NK-92 treated with Interleukin-12 subunit alpha and Interleukin-12 subunit beta, amount 100 ng/mL, for 24 hours (cell line): ENCODE measurements around the gene RPAP2.
"Not testable (repeated sequence)": the region's sequence is repeated elsewhere in the genome, so short reads cannot be mapped to it uniquely, and the experiment has no call there.

Source experiments
- DNase-seq: peaks from one replicate; lab custom pipeline; 2025; lab: John Stamatoyannopoulos, UW

RPAP2 gene

GRCh38 chr1:92323473-92324453 lies 24.9 kb downstream of the RPAP2 start:
- no peak for DNase-seq

GRCh38 chr1:92324784-92325183 lies 25.9 kb downstream of the RPAP2 start:
- no peak for DNase-seq

- DNase-seq = no peak
Observed at GRCh38 chr1:92326681-92327080, 27.8 kb downstream of the RPAP2 start.

- DNase-seq = no peak
Observed at GRCh38 chr1:92327794-92328193, 28.9 kb downstream of the RPAP2 start.

- no peak for DNase-seq
Observed at GRCh38 chr1:92329347-92330129, 30.7 kb downstream of the RPAP2 start.

DNA sequence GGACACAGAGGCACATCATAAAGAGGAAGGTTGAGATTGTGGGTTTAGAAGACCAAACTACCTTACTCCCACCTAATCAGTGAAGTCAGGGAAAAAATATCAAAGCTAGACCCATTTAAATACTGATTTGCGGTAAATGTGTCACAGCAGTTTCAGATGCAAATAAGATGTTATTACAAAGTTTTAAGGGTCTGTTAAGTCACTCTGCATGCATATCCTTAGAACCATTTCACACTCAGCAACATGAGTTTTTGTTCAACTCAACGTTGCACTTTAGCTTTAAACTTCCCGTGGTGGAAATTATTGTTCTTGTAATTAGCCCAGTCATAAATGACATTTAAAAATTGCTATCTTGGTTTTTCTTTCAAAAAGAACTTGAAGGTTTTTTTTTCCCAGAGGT lies 34.8 kb downstream of the RPAP2 start:
- no peak for DNase-seq

DNA sequence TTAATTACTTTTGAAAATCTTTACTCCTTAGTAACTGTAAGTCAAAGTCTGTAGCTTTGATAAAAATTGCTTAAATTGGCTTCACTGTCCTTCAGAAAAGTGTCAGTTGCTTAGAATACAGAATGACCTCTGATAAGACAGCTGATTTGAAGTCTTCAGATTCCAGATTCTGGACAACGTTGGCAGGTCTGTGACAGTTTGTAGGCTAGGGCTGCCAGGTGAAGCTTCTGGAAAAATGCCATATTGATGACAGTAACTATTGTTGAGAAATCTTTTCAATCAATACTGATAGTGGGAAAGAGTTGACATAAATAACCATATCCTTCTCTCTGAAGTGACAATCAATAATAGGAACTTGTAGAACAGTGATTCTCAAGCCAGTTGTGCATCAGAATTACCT lies 41.3 kb downstream of the RPAP2 start:
- DNase-seq = no peak

DNA sequence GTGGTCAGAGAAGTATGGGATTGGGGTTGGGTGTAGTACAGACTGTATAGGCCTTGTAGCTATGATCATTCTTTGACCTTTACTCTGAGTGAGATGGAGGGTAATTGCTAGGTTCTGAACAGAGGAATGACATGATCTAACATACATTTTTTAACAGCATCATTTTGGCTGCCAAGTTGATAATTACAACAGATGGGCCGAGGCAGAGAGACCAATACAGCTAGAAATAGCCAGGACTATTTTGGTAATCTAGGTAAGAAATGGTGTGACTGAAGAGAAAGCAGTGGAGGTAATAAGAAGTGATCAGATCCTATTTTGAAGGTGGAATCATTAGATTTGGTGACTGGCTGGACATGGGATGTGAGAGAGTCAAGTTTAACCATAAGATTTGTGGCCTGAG lies 43.5 kb downstream of the RPAP2 start:
- DNase-seq = no peak

GRCh38 chr1:92343061-92343460 lies 44.2 kb downstream of the RPAP2 start:
- DNase-seq = no peak

GRCh38 chr1:92346866-92347640 lies 48.2 kb downstream of the RPAP2 start:
- DNase-seq = no peak

- no peak for DNase-seq
Observed at GRCh38 chr1:92352856-92353255, 54.0 kb downstream of the RPAP2 start.

DNA sequence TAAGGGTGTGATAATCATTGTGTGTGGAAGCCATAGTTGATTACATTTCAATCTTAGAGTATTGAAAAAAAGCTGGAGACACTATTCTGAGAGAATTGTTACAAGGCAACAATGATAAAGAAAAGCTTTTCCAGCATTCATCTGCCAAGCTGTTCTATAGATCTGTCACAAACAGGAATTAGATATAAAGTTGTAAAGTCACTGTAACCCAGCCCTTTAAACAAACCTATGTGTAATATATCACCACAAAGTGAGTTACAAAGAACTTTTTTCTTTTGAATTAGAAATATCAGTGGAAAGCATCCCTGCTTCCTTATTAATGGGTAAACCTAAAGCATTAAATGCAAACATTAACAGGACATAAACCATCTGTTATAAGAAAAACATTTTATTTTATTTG lies 55.4 kb downstream of the RPAP2 start:
- DNase-seq = no peak

GRCh38 chr1:92356956-92357355 lies 58.1 kb downstream of the RPAP2 start:
- no peak for DNase-seq

DNA sequence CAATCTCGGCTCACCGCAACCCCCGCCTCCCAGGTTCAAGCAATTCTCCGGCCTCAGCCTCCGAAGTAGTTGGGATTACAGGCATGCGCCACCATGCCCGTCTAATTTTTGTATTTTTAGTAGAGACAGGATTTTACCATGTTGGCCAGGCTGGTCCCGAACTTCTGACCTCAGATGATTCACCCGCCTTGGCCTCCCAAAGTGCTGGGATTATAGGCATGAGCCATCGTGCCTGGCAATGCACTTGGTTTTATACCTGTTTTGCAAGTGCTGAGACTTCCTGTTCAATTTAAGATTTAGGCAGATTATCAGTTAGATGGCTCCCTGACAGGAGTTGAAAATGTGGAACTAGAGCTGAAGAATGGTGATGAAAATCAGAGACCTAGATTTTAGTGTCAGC lies 60.5 kb downstream of the RPAP2 start:
- not testable (repeated sequence) for DNase-seq

DNA sequence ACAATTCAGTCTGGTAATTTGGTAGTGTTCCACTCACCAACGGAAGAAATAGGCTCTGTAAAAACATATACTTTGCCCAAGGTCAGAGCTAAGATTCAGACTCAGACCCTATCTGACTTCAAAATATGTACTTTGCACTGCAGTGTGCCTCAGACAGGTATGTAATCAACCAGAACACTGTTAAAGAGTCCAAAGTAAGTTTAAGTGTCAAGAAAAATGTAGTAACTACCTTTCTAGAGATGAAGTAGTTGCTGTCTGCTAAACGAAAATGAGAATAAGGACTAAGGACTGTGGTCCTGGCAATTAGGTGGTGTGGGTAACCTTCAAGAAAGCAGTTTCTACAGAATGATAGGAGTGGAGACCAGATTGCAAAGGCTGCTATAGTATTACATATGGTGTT lies 61.1 kb downstream of the RPAP2 start:
- DNase-seq = no peak

GRCh38 chr1:92362970-92363369 lies 64.1 kb downstream of the RPAP2 start:
- no peak for DNase-seq

DNA sequence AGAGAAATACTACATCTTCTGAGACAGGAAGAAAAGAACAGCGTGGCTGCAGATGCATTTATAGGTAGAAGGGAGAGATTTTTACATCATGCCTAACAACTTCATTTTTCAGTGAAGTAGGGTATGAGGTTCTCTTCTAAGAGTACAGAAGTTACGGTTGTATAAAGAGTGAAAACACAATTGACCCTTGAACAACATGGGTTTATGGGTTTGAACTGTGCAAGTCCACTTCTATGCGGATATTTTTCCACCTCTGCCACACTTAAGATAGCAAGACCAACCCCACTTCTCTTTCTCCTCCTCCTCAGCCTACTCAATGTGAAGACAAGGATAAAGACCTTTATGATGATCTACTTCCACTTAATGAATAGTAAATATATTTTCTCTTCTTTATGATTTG lies 64.5 kb downstream of the RPAP2 start:
- no peak for DNase-seq

- no peak for DNase-seq
Observed at GRCh38 chr1:92365378-92366039, 66.7 kb downstream of the RPAP2 start.

- peak; percentile 56 for DNase-seq
Observed at GRCh38 chr1:92366040-92366395, 67.2 kb downstream of the RPAP2 start.

DNA sequence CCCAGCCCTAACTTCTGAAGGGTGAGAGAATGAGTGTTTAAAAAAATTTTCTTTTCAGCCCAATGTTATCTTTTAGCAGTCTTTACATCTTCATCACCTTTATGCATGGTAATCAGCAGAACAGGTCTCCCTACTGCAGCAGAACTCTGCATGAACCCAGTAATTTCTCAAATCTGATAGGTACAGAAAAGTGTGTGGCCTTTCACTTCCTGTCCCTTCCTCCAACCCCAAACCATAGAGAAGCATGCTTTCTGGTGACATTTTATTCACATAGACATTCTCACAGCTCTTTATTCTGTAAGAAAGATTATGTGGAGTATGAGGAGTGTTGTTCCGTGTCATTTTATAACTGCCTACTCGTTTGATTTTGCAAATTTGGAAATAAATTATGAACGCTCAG lies 68.6 kb downstream of the RPAP2 start:
- no peak for DNase-seq

DNA sequence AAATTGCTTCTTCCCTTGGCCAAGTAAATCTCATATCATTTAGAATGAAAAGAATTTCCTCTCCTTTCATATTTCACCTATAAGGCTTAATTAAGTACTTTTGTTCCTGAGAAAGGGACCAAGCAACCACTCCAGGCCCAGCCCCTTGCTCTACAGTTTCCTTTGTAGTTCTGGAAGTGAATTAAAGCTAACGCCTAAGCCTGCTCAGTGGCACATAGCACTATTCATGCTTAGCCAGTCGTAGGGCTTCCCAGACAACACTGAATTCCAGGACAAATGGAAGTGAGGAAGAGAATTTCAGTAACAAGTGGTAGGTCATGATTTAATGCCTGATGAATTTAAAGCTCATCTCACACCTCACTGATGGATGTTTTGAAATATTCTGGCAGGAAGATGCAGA lies 73.3 kb downstream of the RPAP2 start:
- DNase-seq = no peak

DNA sequence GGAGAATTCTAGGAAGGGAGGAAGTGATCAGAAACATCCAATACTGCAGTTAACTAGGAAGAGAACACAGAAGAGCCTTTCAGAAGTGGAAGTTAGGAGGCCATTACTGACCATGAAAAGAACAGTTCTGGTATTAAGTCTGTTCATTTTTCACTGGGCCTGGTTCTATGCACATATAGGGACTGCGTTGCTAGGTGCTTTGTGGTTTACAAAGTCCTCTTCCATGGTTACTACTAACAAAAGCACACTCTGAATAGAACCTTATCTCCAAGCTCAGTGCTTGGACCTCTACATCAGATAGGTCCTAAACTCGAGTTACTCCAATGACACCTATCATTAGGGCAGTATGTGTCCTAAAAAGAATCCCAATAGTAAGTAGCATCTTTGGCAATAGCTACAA lies 75.4 kb downstream of the RPAP2 start:
- no peak for DNase-seq
